ENCODE measurements around the gene SALL3. TPM values are rescaled to one million over a fixed set of nuclear protein-coding genes. Genes with fewer than 3 reads are reported as not detected.

The SALL3 gene
- total and polyA plus RNA-seq, 2 of the 13 experiments (the other 11 are each of a cell fraction or from before 2014, with no cell fraction given), result not detected

- no peak for FAIRE-seq
- peaks cover 1 to 47% of the 10 kb centered on the region in 2 experiments; a peak in 4 of 5 replicates for H3K27me3 ChIP-seq (ENCODE audit: control insufficient read depth in 1 of 2, insufficient read depth in 2 of 2, low read length in 2 of 2)
- in situ Hi-C loops (cut with HindIII; ENCODE audit: extremely low pct_ligation_motif_present, low pct_unique_long_range_greater_than_20kb), result no loop called here
Measured at GRCh38 chr18:78972385-78972918, 7.2 kb upstream of the SALL3 start.

More at GRCh38 chr18:78972385-78972918, 7.2 kb upstream of the SALL3 start:
- no peaks in the 10 kb centered on the region for H3K4me1 ChIP-seq (ENCODE audit: insufficient read depth, low read length)
- CTCF ChIA-PET (ENCODE audit: low intra/inter-chr PET ratio, low total read pairs), result no interaction called here
- H3K4me2 ChIP-seq (ENCODE audit: low read depth, low read length), result no peak overlapping the region
- no peaks in the 10 kb centered on the region for H3K9me3 ChIP-seq (ENCODE audit: low read length)
- no peak overlapping the region for H3K4me3 ChIP-seq (replicated peaks in 1 of 3; ENCODE audit: insufficient read depth in 1 of 3, low read depth in 2 of 3, low read length in 3 of 3)
- BruUV-seq (replicated peaks), result no TSS peak
- no peaks in the 10 kb centered on the region for H3K36me3 ChIP-seq (replicated peaks in 1 of 2; ENCODE audit: control insufficient read depth in 1 of 2, insufficient read depth in 2 of 2, low read length in 2 of 2)
- no peaks in the 10 kb centered on the region for H3K79me2 ChIP-seq (ENCODE audit: insufficient read depth, low read length)
- no peak overlapping the region for H3K27ac ChIP-seq (ENCODE audit: extremely low read length, insufficient read depth, low read length)
- TF ChIP-seq, protein P1, sequence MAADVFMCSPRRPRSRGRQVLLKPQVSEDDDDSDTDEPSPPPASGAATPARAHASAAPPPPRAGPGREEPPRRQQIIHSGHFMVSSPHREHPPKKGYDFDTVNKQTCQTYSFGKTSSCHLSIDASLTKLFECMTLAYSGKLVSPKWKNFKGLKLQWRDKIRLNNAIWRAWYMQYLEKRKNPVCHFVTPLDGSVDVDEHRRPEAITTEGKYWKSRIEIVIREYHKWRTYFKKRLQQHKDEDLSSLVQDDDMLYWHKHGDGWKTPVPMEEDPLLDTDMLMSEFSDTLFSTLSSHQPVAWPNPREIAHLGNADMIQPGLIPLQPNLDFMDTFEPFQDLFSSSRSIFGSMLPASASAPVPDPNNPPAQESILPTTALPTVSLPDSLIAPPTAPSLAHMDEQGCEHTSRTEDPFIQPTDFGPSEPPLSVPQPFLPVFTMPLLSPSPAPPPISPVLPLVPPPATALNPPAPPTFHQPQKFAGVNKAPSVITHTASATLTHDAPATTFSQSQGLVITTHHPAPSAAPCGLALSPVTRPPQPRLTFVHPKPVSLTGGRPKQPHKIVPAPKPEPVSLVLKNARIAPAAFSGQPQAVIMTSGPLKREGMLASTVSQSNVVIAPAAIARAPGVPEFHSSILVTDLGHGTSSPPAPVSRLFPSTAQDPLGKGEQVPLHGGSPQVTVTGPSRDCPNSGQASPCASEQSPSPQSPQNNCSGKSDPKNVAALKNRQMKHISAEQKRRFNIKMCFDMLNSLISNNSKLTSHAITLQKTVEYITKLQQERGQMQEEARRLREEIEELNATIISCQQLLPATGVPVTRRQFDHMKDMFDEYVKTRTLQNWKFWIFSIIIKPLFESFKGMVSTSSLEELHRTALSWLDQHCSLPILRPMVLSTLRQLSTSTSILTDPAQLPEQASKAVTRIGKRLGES (CRISPR knock-in tag; IDR thresholded peaks at IDR 0.05; ENCODE audit: borderline replicate concordance), result no peak
- TF ChIP-seq RXRB (CRISPR knock-in tag; IDR thresholded peaks at IDR 0.05; ENCODE audit: borderline replicate concordance) (no peak), ZNF709 (CRISPR knock-in tag; IDR thresholded peaks at IDR 0.05) (no peak), ZFP1 (CRISPR knock-in tag; IDR thresholded peaks at IDR 0.05) (no peak), ZNF17 (CRISPR knock-in tag; IDR thresholded peaks at IDR 0.05) (no peak), KDM5B (CRISPR knock-in tag; IDR thresholded peaks at IDR 0.05; ENCODE audit: borderline replicate concordance) (no peak), PHF8 (CRISPR knock-in tag; IDR thresholded peaks at IDR 0.05) (no peak), POLR2A (IDR thresholded peaks at IDR 0.05; ENCODE audit: insufficient read depth in 1 of 2, low read depth in 2 of 2, low read length in 2 of 2) (no peak), KDM3A (CRISPR knock-in tag; IDR thresholded peaks at IDR 0.05; ENCODE audit: low read depth) (no peak), PHB2 (IDR thresholded peaks at IDR 0.05; ENCODE audit: partially characterized antibody) (no peak), GLI4 (CRISPR knock-in tag; IDR thresholded peaks at IDR 0.05; ENCODE audit: borderline replicate concordance) (no peak), PHF5A (CRISPR knock-in tag; IDR thresholded peaks at IDR 0.05; ENCODE audit: low read depth, unreplicated experiment) (no peak), AKAP8 (CRISPR knock-in tag; IDR thresholded peaks at IDR 0.05) (no peak), HMGA1 (CRISPR knock-in tag; conservative IDR thresholded peaks at IDR 0.05) (no peak)
- TF ChIP-seq, protein P2, sequence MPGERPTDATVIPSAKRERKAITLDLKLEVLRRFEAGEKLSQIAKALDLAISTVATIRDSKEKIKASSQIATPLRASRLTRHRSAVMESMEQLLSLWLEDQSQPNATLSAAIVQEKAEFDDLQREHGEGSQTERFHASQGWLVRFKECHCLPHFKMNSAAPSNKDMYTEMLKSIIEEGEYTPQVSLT (CRISPR knock-in tag; IDR thresholded peaks at IDR 0.05; ENCODE audit: borderline replicate concordance, low read depth), result no peak
- TF ChIP-seq, protein P3, sequence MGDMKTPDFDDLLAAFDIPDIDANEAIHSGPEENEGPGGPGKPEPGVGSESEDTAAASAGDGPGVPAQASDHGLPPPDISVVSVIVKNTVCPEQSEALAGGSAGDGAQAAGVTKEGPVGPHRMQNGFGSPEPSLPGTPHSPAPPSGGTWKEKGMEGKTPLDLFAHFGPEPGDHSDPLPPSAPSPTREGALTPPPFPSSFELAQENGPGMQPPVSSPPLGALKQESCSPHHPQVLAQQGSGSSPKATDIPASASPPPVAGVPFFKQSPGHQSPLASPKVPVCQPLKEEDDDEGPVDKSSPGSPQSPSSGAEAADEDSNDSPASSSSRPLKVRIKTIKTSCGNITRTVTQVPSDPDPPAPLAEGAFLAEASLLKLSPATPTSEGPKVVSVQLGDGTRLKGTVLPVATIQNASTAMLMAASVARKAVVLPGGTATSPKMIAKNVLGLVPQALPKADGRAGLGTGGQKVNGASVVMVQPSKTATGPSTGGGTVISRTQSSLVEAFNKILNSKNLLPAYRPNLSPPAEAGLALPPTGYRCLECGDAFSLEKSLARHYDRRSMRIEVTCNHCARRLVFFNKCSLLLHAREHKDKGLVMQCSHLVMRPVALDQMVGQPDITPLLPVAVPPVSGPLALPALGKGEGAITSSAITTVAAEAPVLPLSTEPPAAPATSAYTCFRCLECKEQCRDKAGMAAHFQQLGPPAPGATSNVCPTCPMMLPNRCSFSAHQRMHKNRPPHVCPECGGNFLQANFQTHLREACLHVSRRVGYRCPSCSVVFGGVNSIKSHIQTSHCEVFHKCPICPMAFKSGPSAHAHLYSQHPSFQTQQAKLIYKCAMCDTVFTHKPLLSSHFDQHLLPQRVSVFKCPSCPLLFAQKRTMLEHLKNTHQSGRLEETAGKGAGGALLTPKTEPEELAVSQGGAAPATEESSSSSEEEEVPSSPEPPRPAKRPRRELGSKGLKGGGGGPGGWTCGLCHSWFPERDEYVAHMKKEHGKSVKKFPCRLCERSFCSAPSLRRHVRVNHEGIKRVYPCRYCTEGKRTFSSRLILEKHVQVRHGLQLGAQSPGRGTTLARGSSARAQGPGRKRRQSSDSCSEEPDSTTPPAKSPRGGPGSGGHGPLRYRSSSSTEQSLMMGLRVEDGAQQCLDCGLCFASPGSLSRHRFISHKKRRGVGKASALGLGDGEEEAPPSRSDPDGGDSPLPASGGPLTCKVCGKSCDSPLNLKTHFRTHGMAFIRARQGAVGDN (CRISPR knock-in tag; IDR thresholded peaks at IDR 0.05), result no peak
- no peak for ATAC-seq
- intact Hi-C loops (cut with micrococcal nuclease; ENCODE audit: unreplicated experiment), result no loop called here
- no peak for DNase-seq (ENCODE audit: low spot score)
- 49% methylated on average over 11 of the region's 16 CpGs for WGBS (ENCODE audit: low lambda C conversion rate)
- POLR2A ChIA-PET, result no interaction called here
- no peak overlapping the region for H2AFZ ChIP-seq (ENCODE audit: low read length)
- no peaks in the 10 kb centered on the region for H4K20me1 ChIP-seq (ENCODE audit: insufficient read depth, low read length)
- H3K9ac ChIP-seq (ENCODE audit: insufficient read depth, low read depth, low read length), result no peak overlapping the region
